Measurements from ENCODE around the gene PRR20G. TPM values are rescaled to one million over a fixed set of nuclear protein-coding genes. Genes with fewer than 3 reads are reported as not detected.
"Not testable (repeated sequence)": the region's sequence is repeated elsewhere in the genome, so short reads cannot be mapped to it uniquely, and the experiment has no call there.

PRR20G gene
- total RNA-seq, 2 experiments from 2014 or later = not detected

DNA sequence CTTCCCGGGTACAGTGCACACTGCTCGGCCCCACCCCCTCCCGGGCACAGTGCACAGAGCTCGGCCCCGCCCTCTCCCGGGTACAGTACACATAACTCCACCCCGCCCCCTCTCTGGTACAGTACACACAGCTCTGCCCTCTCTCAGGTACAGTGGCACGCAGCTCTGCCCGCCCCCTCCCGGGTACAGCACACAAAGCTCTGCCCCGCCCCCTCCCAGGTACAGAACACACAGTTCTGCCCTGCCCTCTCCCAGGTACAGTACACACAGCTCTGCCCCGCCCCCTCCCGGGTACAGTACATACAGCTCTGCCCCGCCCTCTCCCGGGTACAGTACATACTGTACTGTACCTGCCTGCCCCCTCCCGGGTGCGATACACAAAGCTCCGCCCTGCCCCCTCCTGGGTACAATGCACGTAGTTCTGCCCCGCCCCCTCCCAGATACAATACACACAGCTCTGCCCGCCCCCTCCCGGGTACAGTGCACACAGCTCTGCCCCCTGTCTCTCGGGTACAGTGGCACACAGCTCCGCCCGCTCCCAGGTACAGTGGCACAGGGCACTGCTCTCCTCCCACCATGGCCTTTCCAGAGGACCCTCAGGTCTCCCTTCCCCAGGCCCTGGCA lies 16.4 kb upstream of the PRR20G start:
- ChIA-PET CTCF (no interaction called here), POLR2A (no interaction called here)

DNA sequence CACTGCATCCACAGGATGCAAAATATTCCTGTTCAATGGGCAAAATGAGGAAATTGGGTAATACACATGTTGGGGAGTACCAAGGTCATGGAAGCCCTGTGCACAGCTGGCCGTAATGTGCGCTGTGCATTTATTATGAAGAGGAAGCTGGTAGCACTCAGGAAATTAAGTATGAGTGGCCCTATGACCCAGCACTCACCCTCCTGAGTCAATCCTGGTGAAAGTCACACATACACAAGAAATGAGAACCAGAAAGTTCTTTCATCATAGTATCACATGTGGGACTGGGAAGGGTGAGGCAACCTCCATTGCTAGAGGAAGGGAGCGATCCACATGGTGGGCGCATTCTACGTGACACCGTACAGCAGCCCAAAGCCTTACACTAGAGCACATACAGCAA lies 11.4 kb upstream of the PRR20G start:
- CTCF ChIA-PET = no interaction called here

DNA sequence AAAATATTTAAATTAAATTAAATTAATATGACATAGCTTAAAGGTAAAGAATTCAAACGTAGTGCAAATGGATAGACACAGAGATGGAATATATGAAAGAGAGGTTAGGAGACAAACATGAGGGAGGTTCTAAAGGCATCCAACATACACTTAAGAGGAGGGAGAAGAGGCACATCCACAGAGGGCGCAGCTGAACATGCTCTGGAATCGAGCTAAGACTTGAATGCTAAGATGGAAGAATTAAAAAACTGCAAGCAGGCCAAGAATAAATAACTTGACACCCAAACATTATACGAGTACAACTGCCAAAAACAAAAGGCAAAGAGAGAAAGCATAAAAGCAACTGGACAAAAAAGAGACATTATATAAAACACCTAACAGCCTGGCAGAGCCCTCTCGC lies 9.1 kb upstream of the PRR20G start:
- ChIA-PET POLR2A (no interaction called here), CTCF (no interaction called here)

More for the DNA sequence above, 11.4 kb upstream of the PRR20G start:
- POLR2A ChIA-PET = no interaction called here

GRCh38 chr3:127296166-127296565 lies 8.3 kb upstream of the PRR20G start:
- POLR2A ChIA-PET = no interaction called here
- CTCF ChIA-PET = no interaction called here

DNA sequence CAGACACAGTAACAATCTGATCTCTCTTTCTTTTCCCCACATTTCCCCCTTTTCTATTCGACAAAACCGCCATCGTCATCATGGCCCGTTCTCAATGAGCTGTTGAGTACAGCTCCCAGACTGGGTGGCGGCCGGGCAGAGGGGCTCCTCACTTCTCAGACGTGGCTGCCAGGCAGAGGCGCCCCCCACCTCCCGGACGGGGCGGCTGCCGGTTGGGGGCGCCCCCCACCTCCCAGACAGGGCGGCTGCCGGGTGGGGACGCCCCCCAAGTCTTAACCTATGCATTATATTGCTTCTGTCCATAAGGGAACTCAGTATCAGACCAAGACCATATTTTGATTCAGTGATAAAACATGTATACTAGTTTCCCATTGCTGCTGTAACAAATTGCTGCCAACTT lies 5.8 kb upstream of the PRR20G start:
- POLR2A ChIA-PET, CTCF ChIA-PET: not testable (repeated sequence)

DNA sequence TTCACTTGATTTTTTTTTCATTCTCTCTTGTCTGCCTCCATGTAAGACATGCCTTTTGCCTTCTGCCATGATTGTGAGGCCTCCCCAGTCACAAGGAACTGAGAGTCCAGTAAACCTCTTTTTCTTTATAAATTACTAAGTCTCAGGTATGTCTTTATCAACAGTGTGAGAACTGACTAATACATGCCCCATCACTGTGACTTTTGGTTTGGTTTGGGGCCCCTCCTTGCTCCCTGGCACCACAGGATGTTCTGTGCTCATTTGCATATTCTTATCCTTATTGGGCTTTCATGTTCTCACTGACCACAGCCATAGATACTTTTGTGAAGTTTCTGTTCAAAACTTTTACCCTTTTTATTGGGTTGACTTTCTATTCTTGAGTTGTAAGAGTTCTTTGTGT lies 3.8 kb upstream of the PRR20G start:
- ChIA-PET POLR2A (no interaction called here), CTCF (no interaction called here)

DNA sequence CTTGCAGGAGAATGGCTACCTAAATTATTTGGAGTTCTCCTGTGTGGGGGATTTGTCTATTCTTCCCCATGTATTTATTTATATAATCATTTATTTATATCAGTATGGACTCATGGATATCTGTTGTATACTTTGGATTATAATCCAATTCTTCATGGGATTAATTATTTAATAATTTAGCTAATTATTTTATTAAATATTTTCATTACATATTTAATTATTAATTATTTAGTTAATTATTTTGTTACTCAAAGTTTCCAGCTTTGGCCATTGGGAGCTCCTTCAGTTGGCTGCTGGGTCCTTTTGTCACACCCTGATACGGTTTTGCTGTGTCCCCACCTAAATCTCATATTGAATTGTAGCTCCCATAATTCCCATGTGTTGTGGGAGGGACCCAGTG lies 3.3 kb upstream of the PRR20G start:
- ChIA-PET POLR2A (no interaction called here), CTCF (no interaction called here)

GRCh38 chr3:127289706-127290575 lies 2.1 kb upstream of the PRR20G start:
- CTCF ChIA-PET = interaction anchor here (0.7 kb wide), 1 partner anchor 932 kb away, joined by 3 read pairs; no protein-coding TSS in a partner anchor
- POLR2A ChIA-PET = no interaction called here

GRCh38 chr3:127288921-127289705 lies 1.3 kb upstream of the PRR20G start:
- ChIA-PET CTCF (interaction anchor here (0.7 to 1.2 kb wide), 3 partner anchors 166 to 931 kb away, joined by 3 to 4 read pairs (median 4); partner anchors contain the start of gene PLXNA1), POLR2A (no interaction called here)

DNA sequence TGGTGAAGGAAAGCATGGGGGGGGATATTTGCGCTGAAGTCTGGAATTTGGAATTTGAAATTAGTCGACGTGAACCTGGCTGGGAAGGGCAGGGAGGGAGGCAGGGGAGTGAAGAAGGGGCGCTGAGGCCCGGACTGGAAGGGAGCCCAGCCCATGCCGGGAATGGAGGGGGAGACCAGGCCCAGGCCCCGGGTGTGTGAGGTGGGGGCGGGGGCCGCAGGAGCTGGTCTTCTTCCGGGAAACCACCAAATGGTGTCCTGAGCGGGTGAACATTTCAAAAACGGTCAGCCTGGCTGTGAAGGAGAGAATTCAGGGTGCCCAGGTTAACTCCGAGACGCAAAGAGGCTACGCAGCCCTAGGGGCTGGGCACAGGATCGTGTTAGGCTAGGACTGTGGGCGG lies 497 bp upstream of the PRR20G start:
- ChIA-PET CTCF (interaction anchor here (1.1 to 1.2 kb wide), 2 partner anchors 167 to 306 kb away, joined by 4 read pairs; partner anchors contain the start of gene PLXNA1), POLR2A (no interaction called here)

GRCh38 chr3:127286571-127287140 lies 1.2 kb downstream of the PRR20G start:
- POLR2A ChIA-PET = no interaction called here
- CTCF ChIA-PET = no interaction called here

GRCh38 chr3:127284258-127284657 lies 3.6 kb downstream of the PRR20G start:
- POLR2A ChIA-PET = no interaction called here
- CTCF ChIA-PET = no interaction called here

- POLR2A ChIA-PET = no interaction called here
- CTCF ChIA-PET = no interaction called here
These were observed 10.3 kb downstream of the PRR20G start for GRCh38 chr3:127277561-127277960.

- CTCF ChIA-PET = no interaction called here
- POLR2A ChIA-PET = no interaction called here
These were observed 10.9 kb downstream of the PRR20G start for GRCh38 chr3:127276995-127277394.

GRCh38 chr3:127276396-127276795 lies 11.4 kb downstream of the PRR20G start:
- CTCF ChIA-PET = no interaction called here
- POLR2A ChIA-PET = no interaction called here

GRCh38 chr3:127275287-127275781 lies 12.5 kb downstream of the PRR20G start:
- POLR2A ChIA-PET = no interaction called here
- CTCF ChIA-PET = no interaction called here

DNA sequence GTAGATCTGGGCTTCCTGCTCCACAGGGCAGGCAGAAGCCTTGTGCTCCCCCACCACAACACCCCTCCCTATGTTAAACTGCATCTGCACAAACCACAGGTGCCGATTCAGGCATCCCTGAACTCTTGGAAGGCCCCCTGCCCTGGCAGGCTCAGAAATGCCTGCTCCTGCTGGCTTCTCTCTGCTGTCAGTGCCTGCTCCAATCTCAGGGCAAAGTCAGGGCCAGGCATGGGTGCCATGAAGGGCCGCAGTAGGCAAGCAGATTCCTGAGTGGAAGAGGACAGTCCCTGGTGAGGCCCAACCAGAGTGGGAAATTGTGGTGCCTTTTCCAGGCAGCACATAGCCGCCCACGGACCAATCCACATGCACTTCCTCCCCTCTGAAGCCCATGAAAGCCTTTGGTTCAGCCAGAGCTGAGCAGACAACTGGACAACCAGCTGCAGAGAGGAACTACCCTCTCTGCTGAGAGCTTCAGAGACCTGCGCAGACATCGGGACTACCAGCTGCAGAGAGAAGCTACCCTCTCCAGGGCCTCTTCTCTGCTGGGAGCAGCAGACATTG lies 13.6 kb downstream of the PRR20G start:
- CTCF ChIA-PET = no interaction called here
- POLR2A ChIA-PET = no interaction called here

DNA sequence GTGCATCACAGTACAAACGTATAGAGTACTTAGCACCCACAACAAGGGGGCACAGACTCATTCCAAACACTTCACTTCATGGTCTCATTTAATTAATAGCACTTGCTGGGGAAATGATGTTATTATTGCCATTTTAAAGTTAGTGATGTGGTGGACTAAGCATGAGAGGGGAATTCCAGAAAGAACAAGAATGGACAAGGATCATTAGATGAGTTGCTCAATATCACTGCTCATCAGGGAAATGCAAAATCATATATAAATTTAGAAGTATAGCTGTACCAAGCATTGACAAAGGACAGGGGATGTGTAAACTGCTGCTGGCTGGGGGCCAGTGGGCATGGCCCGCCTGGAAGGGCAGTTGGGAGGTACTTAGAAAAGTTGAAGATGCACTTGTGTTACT lies 14.6 kb downstream of the PRR20G start:
- ChIA-PET CTCF (no interaction called here), POLR2A (no interaction called here)

- ChIA-PET CTCF (no interaction called here), POLR2A (no interaction called here)
These were observed 21.7 kb downstream of the PRR20G start for GRCh38 chr3:127266186-127266585.

GRCh38 chr3:127265581-127265981 lies 22.3 kb downstream of the PRR20G start:
- ChIA-PET POLR2A (no interaction called here), CTCF (no interaction called here)
